Measurements from ENCODE around the gene KRT73.

DNA sequence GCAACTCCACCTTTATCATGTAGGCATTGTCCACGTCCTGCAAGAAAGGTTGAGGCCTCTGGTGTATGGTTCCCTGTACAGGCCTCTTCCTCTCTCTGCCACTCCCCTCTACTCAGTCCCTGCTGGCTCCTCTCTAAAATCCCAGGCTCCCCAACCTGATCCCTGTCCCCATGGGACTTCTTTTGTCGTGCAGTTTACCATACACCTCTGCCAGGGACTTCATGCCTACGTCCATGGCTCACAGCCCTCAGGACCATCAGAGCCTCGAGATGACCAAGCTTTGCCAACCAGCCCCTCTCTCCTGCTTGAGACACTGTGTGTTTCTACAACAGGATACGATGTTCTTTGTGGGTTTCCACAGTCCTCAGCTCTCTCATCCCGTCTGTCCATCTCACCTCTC lies 30.7 kb upstream of the KRT73 start:
- TF ChIP-seq CTCF (IDR thresholded peaks at IDR 0.05): no peak
- no peak for TF ChIP-seq POLR2A (IDR thresholded peaks at IDR 0.05)

Data from Peyer's patch (tissue), 4 donors.